SIG-M5 treated with dmso at 0.1 percent for 504 hours (cell line): ENCODE measurements around the gene COL27A1.
A peak's percentile ranks its signal among the peaks of the same experiment; 100 is the strongest.

Experiments
- DNase-seq: peaks from one replicate; lab custom pipeline; 2025; ENCODE audit not compliant: unreplicated experiment; lab: John Stamatoyannopoulos, UW

The COL27A1 gene

GRCh38 chr9:114348906-114349482 is 193.7 kb downstream of the COL27A1 start:
- DNase-seq, result peak; percentile 96

- no peak for DNase-seq
Observed at GRCh38 chr9:114349713-114350480, 194.6 kb downstream of the COL27A1 start.

GRCh38 chr9:114350636-114351401 is 195.5 kb downstream of the COL27A1 start:
- DNase-seq, result no peak

- DNase-seq, result no peak
Observed at GRCh38 chr9:114351932-114352331, 196.6 kb downstream of the COL27A1 start.

GRCh38 chr9:114355821-114356220 is 200.5 kb downstream of the COL27A1 start:
- no peak for DNase-seq

GRCh38 chr9:114356792-114357191 is 201.5 kb downstream of the COL27A1 start:
- no peak for DNase-seq

- no peak for DNase-seq
Observed at GRCh38 chr9:114357360-114357759, 202.0 kb downstream of the COL27A1 start.

GRCh38 chr9:114357911-114358328 is 202.6 kb downstream of the COL27A1 start:
- DNase-seq, result no peak

- DNase-seq, result no peak
Observed at GRCh38 chr9:114359801-114360200, 204.5 kb downstream of the COL27A1 start.

- DNase-seq, result no peak
Observed at GRCh38 chr9:114361542-114361941, 206.2 kb downstream of the COL27A1 start.
